A673 (cell line): ENCODE measurements around the gene NEGR1.

Experiments used
- CTCF ChIP-seq: fragments of 300-800, 200-600 bp; sonication (generic); conservative IDR thresholded peaks from 2 replicates; pipeline ENCODE4 v1.5.1; 2017; ENCODE audit warnings: low read depth, mild to moderate bottlenecking, antibody characterized with exemption, low read length, moderate library complexity, mixed read lengths
- EZH2 ChIP-seq: fragments of 200-600 bp; sonication (generic); IDR thresholded peaks from 2 replicates; pipeline ENCODE4 v1.6.1; 2017; ENCODE audit warnings: borderline replicate concordance, low read depth, mild to moderate bottlenecking, mixed read lengths, antibody characterized with exemption, low read length; ENCODE audit not compliant: poor library complexity, severe bottlenecking

- TF ChIP-seq EZH2 (no peak), CTCF (no peak)
Observed at GRCh38 chr1:71949681-71950080, 332.7 kb downstream of the NEGR1 start.
